GM23248 (cell line): Measurements from ENCODE around the gene CSTB.

Experiments used
- EZH2 ChIP-seq: fragments of 200-600 bp; sonication (generic); IDR thresholded peaks from 2 replicates; pipeline ENCODE4 v1.6.1; 2018; ENCODE audit warnings: antibody characterized with exemption, mild to moderate bottlenecking; ENCODE audit not compliant: insufficient read depth, poor library complexity, severe bottlenecking
- EZH2phosphoT487 ChIP-seq: fragments of 200-600 bp; sonication (generic); IDR thresholded peaks from 2 replicates; pipeline ENCODE4 v1.6.1; 2018; ENCODE audit warnings: antibody characterized with exemption, moderate library complexity, mild to moderate bottlenecking, low read depth; ENCODE audit not compliant: insufficient read depth

- no peak for TF ChIP-seq EZH2phosphoT487
- no peak for TF ChIP-seq EZH2
Measured at GRCh38 chr21:43800566-43800965, 24.5 kb upstream of the CSTB start.
